GM21423 (cell line): Measurements from ENCODE around the gene INPP5A.
"Not testable (repeated sequence)": the region's sequence is repeated elsewhere in the genome, so short reads cannot be mapped to it uniquely, and the experiment has no call there.

ENCODE experiments used
- ATAC-seq: cut with Tn5 transposase; IDR thresholded peaks from one replicate; pipeline ENCODE4 v1.9.1; 2021; ENCODE audit warnings: mild to moderate bottlenecking, moderate library complexity; ENCODE audit not compliant: unreplicated experiment

The INPP5A gene

DNA sequence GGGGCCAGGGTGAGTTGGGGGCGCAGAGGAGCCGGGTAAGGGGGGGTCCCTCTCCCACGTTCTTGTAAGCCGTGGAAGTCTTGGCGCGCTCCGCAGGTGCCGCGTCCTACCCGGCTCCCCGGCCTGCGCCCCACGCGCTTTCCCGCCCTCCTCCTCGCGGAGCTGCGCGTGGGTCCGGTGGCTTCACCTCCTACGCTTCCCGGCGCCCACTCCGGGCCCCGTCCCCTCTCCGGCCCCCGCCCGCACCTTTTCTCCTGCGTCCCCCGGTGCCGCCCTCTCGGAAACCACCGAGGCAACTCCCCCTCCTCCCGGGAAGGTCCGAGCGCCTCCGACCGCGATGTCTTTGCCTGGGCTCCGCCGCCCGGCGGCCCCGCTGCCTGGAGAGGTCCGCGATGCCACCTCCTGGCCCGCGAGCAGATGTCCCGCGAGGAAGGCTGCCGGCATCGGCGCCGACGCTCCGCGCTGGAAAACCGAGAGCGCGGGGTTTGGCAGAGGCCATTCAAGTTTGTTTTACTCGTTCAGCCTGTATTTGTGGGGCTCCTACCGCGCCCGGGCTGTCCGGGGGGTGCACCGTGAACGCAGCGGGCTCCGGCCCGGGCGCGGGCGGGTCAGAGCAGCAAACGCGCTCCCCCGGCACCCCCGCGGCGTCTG is 250.7 kb downstream of the INPP5A start:
- ATAC-seq = no peak

DNA sequence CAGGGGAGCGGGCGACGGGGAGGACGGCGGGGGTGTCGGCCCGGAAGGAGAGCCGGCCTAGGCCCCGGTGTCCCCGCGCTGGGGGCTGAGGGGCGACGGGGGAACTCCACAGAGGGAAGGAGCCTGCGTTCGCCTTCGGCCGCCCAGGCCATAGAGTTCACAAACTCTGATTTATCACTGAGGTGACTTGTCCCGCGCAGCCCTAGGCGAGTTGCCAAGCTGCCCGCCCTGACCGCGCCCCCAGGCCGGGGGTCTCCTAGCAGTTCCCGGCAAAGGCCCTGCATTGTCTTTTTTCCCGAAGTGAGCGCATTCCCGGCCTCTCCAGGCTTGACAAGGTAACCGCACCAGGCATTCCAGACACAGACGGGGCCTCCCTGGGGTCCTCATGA is 251.2 kb downstream of the INPP5A start:
- no peak for ATAC-seq

DNA sequence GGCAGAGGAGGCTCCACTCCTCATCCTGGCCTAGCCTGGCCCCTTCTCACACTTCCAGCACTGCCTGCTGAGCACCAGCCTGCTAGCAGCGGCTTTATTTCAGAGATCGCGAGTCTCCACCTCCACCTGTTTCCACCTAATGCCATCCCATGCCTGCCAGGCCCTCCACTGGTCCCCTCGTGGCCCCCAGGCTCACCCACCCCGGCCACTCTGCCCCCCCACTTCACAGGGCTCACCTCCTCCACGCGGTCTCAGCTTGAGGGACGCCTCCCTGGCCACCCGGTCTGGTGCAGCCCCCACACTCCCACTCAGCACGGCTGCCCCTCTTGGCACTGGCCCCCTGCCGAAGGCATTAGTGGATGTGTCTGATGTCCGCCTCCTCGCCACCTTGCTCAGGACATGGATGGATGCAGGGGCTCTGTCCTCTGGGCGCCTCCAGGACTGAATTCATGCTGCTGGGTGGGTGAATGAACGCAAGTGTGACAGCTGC is 252.1 kb downstream of the INPP5A start:
- no peak for ATAC-seq

DNA sequence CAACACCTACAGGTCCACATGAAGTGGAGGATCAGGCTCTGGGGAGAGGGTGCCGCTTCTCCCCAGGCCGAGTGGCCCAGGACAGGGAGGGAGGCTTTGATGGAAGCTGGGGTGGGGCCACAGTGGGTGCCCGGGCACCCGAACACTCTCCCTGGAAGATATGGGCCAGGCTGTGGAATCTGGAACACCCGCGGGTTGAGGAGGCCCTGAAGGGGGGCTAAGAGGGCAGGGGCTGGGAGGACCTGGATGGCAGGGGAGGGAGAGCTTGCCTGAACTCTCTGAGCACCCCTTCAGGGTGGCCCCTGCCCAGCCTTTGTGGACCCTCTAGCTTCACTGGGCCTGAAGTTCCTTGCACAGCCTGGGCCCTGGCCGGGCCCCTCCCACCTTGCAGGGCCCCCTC is 252.9 kb downstream of the INPP5A start:
- ATAC-seq = no peak

DNA sequence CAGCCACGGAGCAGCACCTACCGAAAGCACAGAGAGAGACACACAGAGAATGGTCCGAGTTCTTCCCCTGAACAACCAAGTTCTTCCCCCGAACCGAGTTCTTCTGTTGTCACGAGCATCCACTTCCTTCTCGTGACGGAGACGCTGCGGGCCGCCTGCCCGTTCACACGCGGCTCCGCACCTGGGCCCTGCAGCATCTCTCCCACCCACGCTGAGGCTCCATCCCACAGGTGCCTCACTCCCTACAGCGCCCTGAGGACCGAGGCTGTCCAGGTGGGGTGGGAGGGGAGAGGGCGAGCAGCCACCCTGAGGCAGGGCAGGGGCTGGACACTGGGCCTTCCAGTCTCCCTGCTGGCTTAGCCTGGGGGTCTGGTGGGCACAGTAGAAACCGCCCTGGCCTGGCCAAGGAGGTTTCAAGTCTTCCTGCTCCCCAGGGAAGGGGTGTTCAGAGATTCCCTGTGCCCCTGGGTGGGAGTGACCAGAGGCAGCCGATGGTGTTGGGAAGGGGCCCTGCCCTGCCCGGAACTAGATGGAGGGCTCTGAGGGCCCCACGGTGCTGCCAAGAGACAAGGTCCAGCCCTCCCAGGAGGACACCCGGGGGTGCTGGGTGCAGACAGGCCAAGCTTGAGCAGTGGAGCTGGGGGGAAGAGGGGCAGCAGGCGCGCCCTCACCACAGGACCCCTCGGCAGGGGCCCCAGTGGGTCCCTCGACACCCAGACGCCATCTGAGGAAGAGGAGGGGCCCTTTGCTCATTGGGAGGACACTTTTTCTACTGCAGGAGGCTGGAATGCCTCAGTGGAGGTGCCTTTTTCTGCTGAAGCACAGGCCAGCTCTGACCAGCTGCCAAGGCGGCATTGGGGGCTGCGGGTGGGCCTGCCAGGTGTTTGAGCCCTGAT is 253.6 kb downstream of the INPP5A start:
- ATAC-seq = no peak

DNA sequence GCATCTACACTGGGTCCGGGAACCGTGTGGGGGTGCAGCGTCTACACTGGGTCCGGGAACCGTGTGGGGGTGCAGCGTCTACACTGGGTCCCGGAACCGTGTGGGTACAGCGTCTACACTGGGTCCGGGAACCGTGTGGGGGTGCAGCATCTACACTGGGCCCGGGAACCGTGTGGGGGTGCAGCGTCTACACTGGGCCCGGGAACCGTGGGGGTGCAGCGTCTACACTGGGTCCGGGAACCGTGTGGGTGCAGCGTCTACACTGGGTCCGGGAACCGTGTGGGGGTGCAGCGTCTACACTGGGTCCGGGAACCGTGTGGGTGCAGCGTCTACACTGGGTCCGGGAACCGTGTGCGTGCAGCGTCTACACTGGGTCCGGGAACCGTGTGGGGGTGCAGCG is 254.5 kb downstream of the INPP5A start:
- ATAC-seq = not testable (repeated sequence)

DNA sequence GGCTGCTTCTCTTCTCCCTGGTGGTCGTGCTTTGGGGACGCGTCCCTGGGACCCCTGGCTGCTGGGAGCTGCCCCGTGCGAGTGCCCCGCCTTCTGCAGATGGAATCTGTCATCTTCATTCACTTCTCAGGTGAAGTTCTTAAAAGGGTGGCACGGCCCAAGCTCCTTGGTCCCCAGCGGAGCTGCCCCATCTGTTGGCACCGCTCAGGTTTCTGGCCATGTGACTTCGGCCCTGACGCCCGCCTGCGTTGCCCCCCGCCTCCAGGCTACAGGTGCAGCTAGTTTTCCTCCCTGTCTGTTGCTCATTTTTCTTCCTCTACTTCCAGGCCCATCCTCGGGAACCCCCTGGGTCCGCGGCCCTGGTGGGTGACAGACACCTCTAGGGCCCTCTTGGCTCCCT is 255.2 kb downstream of the INPP5A start:
- ATAC-seq = no peak

DNA sequence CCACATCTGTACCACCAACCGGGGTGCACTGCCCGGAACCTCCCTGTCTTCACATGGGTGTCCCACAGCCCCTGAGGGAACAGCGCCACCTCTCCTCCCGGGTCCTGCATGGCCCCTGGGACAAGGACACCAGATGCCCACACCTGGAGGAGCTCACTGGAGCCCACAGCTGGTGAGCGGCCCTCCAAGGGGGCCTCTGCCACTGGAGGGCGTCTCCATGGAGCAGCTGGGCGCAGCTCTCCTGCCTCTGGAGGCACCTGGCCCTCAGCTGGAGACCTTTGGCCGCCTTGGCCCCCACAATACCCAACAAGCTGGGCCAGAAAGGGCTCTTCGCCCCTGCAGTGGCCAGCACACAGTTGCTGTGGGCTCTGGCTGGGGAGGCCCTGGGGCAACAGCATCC is 255.6 kb downstream of the INPP5A start:
- no peak for ATAC-seq

DNA sequence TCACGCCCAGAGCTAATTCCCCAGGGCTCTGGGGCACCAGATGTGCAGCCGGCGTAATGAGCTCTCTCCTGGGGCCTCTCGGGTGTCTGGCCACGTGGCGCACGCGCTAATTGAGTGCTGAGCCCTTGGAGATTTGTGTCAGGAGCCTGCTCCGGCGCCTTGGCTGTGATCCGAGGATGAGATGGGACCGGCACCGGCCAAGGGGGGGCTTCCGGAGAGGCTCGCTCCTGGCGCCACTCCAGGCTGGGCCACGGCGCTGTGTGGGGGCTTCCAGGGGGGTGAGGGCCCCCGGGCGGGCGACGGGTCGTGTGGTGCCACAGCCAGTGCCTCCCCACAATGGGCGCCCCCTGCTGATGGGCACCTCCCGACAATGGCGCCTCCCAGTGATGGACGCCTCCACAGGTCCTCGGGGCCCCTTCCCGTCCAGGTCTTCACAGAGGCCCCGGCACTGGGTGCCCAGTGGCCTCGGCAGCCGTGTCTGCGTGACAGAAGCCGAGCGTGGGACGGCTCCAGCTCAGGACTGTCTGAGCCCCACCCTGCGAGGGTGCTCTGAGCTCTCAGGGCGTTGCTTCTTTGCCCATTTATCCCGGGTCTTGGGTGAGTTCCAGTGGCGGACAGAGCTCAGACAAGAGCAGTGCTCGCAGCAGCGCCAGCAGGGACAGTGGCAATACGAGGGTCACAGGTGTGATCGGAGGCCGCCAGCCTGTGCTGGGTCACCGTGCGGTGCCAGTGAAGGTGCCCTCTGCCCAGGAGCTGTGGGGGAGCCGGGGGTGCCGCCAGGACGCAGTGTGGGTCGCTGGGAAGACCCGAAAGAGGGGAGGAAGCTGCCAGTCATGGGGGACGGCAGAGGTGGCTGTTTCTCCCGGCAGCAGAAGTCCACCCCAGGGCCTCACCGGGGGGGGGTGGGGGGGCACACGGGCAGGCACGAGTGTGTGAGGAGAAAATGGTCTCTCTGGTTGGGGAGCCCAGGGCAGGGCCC is 256.6 kb downstream of the INPP5A start:
- no peak for ATAC-seq

DNA sequence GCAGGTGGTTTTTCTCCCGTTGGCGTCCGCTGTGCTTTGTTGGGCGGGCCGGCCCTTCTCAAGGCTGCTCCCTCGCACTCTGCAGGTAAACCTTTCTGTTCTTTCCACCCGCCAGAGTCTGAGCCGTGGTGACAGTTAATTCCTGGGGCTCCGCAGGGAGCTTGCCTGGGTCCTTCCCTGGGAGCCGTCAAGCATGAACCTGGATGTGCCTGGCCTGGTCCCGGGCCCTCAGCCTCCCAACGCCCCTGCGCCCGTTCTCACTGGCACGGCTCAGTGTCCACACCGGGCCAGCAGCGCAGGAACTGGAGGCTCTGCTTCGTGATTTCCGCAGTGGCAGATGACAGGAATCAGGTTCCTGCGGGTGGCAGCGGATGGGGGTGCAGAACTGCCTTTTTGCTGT is 259.3 kb downstream of the INPP5A start:
- ATAC-seq = no peak

DNA sequence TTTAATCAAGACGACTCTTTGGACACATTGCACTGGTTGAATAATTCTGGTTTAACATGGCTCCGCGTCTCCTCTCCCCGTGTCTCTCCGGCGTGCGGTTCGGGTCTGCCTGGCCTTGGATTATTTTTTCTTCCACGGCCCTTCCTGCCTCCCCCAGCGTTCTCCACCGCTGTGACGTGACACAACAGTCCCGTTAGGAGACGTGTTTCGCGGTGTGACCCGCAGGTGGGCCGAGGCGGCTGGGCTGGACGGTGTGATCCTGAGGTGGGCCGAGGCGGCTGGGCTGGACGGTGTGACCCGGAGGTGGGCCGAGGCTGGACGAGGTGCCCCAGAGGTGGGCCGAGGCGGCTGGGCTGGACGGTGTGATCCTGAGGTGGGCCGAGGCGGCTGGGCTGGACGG is 260.4 kb downstream of the INPP5A start:
- not testable (repeated sequence) for ATAC-seq

DNA sequence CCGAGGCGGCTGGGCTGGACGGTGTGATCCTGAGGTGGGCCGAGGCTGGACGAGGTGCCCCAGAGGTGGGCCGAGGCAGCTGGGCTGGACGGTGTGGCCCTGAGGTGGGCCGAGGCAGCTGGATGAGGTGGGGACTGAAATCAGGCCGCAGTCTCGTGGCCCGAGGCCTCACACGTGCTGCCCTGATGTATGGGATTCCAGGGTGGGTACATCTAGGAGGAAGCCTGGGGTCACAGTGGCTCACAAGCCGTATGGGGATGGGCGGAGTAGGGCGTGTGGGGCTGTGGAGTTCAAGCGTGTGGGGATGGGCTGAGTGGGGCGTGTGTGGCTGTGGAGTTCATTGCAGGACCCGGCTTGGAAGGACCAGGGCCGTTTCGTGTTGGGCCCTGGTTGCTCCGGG is 260.8 kb downstream of the INPP5A start:
- ATAC-seq = no peak

DNA sequence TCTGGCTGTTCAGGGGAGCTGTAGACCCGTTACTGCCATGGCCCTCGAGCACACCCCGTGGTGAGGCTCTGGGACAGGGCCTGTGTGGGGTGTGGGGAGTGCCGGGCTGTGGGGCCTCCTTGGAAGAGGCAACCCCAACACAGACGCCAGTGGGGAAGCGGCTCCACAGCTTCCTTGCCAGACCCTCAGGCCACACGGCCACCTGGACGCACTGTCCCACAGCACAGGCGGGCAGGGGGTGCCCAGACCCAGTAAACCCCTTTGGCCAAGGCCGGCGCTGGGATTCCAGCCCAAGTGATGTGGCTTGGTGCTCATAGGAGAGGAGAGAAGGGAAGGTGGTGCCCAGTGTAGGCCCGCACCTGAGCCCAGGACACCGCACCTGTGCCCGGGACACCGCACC is 261.3 kb downstream of the INPP5A start:
- ATAC-seq = no peak

DNA sequence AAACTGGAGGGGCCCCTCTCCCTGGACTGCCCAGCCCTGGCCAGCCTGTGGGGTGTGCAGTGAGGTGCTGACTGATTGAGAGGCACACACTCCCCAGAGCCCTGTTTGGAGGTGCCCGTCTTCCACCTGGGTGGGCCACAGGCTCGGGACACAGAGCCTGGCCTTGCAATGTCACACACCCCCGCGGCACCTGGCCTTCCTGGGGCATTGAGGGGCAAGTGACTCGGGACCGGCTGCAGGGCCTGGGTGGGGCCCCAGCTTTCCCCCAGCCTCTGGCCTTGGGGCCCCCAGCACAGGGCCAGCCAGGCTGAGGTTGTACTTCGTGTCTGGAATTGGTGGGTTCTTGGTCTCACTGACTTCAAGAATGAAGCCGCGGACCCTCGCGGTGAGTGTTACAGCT is 262.3 kb downstream of the INPP5A start:
- no peak for ATAC-seq

DNA sequence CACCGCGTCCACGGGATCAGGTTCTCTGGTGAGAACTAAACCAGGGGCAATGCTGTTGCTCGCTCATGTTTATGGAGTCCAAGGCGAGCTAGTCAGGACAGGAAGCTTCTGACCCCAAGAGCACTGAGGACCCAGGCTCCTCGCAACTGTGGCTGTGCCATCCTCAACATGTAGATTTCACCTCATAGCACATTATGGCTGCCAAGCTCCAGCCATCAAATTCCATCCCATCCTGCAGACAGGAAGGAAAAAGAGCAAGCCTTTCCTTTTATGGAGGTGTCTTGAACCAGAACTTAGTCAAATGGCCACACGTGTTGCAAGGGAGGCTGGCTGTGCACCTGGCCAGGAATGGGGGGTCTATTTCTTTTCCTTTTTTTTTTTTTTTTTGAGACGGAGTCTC is 264.5 kb downstream of the INPP5A start:
- ATAC-seq = no peak

DNA sequence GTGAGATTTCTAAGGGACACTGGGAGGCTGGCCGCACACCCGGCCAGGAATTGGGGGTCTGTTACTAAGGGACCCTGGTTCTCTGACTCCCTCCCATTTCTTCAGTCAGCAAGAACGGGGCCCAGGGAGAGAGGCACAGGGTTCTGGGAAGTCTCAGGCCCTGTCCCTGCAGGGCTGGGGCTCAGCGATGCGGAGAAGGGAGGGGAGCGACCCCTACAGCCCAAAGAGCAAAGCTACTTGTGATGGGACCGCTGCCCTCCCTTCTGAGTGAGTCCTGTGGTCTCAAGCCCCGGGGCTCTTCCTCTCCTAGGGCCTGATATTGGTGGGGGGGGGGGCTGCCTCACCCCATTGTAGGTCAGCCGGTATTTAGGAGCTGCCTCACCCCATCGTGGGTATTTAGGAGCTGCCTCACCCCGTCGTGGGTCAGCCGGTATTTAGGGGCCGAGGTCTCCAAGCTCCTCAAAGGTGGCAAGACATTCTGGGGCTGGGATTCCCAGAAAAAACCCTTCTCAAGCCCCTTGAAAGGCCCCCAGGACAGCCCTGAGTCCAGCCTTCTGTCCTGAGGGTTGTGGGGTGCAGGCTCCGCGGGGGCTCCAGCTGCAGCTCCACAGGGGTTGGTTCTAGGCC is 265.2 kb downstream of the INPP5A start:
- ATAC-seq = no peak

DNA sequence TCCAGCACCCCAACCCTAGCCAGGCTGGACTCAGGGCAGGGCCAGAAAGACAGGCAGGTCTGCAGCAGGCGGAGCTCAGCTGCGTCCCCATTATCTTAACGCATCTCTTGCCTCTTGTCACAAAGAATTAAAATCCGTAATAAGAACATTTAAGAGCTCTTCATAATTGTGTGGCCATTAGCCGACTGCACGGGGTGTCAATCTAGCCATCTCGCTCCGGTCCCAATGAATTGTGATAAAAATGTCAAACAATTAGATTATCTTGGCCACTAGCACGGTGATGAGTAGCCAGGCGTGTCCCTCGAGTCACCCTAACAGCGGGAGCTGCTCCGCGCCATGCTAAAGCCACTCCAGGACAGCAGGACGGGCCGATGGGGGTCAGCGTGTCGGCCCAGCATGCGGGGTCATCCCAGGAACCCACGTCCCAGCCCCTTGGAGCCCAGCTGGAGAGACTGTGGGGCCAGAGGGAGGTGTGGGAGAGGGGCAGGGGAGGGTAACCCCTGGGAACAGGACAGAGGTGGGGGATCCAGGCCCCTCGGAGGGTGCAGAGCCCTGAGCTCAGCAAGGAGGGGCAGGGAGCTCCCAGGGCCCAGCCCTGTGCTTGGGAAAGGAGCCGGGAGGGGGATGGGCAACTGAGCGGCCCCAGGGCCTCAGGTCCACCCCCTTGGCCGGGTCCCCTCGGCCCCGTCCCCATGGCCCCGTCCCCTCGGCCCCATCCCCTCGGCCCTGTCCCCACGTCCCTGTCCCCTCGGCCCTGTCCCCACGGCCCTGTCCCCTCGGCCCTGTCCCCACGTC is 266.0 kb downstream of the INPP5A start:
- ATAC-seq = no peak

DNA sequence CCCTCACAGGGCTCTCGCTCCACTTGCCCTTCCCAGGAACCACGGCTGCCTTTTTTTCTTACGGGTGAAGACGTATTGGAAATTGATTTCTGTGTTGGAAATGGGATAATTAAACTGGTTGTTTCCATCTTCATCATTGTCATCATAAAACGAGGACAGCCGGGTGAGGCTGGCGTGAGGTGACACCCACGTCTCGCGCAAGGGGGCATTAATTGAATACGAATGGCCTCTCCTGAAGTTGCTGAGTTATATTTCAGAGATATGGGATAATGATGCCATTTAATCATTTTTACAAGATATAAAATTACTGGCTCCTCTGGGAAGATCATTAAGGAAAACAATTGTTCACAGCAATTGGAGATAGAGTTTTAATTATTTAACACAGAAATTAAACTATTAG is 266.7 kb downstream of the INPP5A start:
- ATAC-seq = no peak

DNA sequence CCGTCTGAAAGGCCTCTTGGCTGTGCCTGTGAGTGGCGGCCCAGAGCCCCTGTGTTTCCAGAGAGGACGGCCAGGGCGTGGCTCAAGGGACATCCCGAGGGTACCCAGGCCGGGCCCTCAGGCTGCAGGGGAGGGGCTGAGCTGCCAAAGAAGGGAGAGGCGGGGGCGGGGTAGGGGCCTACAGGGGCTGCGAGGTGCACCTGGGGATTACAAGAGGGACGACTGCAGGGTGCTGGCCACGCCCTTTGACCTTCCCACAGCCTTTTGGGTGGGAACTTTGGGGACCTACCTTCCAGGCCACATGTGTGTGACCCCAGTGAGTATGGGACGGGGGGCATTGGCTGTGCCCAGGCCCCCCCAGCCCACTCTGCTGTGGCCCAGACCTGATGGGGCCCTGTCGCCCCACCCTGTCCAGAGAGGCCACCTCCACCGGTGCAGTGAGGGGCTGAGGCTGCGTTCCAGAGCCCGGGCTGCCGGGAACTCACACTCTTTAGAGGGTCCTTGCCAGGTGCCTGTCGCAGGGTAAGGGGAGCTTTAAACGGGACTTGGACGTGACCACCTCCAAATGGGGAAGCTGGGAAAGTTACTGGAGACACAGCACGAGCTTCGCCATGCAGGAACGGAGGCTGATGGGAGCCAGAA is 267.3 kb downstream of the INPP5A start:
- no peak for ATAC-seq
